Stimulated activated CD4-positive, alpha-beta T cell treated with anti-CD3 and anti-CD28 coated beads, Interleukin-1b, Interleukin-23, amount 100 ng/mL, for 24 hours (primary cell): ENCODE data around the gene COL4A1.

Source experiments
- DNase-seq, 4 experiments: peaks; one replicate each; pipeline ENCODE4 v3.0.0-alpha.2; 2020; ENCODE audit warnings: low read depth in 4 of 4, low spot score in 1 of 4

Gene COL4A1

GRCh38 chr13:110297766-110298504 is 9.0 kb downstream of the COL4A1 start:
- DNase-seq: no peak

GRCh38 chr13:110297011-110297410 is 9.9 kb downstream of the COL4A1 start:
- no peak for DNase-seq

GRCh38 chr13:110294622-110295021 is 12.3 kb downstream of the COL4A1 start:
- no peak for DNase-seq

GRCh38 chr13:110294146-110294545 is 12.8 kb downstream of the COL4A1 start:
- DNase-seq: no peak

- no peak for DNase-seq
Observed at GRCh38 chr13:110293649-110294048, 13.3 kb downstream of the COL4A1 start.

- no peak for DNase-seq
Observed at GRCh38 chr13:110293037-110293436, 13.9 kb downstream of the COL4A1 start.

GRCh38 chr13:110291286-110291685 is 15.7 kb downstream of the COL4A1 start:
- no peak for DNase-seq

- no peak for DNase-seq
Observed at GRCh38 chr13:110290826-110291225, 16.1 kb downstream of the COL4A1 start.

- DNase-seq: no peak
Observed at GRCh38 chr13:110290153-110290552, 16.8 kb downstream of the COL4A1 start.

- no peak for DNase-seq
Observed at GRCh38 chr13:110289661-110290060, 17.3 kb downstream of the COL4A1 start.

GRCh38 chr13:110289174-110289573 is 17.8 kb downstream of the COL4A1 start:
- DNase-seq: no peak

- no peak for DNase-seq
Observed at GRCh38 chr13:110286833-110287819, 19.8 kb downstream of the COL4A1 start.

GRCh38 chr13:110285991-110286832 is 20.7 kb downstream of the COL4A1 start:
- DNase-seq: no peak

- DNase-seq: no peak
Observed at GRCh38 chr13:110284779-110285484, 22.0 kb downstream of the COL4A1 start.

GRCh38 chr13:110283736-110284517 is 23.0 kb downstream of the COL4A1 start:
- DNase-seq: no peak

GRCh38 chr13:110282316-110282841 is 24.6 kb downstream of the COL4A1 start:
- no peak for DNase-seq

- no peak for DNase-seq
Observed at GRCh38 chr13:110281736-110282135, 25.2 kb downstream of the COL4A1 start.

GRCh38 chr13:110280985-110281688 is 25.8 kb downstream of the COL4A1 start:
- no peak for DNase-seq
